Parathyroid adenoma (tissue), 2 donors: ENCODE results near the gene CYP2C9.
"Not testable (repeated sequence)": the region's sequence is repeated elsewhere in the genome, so short reads cannot be mapped to it uniquely, and the experiment has no call there.

Experiments
- H2AFZ ChIP-seq: fragments of 300-600 bp; sonication (generic); one replicate; pipeline ENCODE4 v1.7.0; 2017; ENCODE audit warnings: antibody characterized with exemption, mild to moderate bottlenecking
- H3K27ac ChIP-seq: fragments of 300-600 bp; sonication (generic); one replicate; pipeline ENCODE4 v1.7.0; 2017
- H3K27me3 ChIP-seq: fragments of 300-600 bp; sonication (generic); one replicate; pipeline ENCODE4 v1.7.0; 2017; ENCODE audit warnings: low read length; ENCODE audit not compliant: control insufficient read depth, insufficient read depth
- H3K36me3 ChIP-seq: fragments of 300-600 bp; sonication (generic); one replicate; pipeline ENCODE4 v1.7.0; 2017; ENCODE audit warnings: low read length; ENCODE audit not compliant: control insufficient read depth, insufficient read depth
- H3K4me1 ChIP-seq: fragments of 300-600 bp; sonication (generic); one replicate; pipeline ENCODE4 v1.7.0; 2017; ENCODE audit warnings: control low read depth
- H3K4me2 ChIP-seq: fragments of 300-600 bp; sonication (generic); one replicate; pipeline ENCODE4 v1.7.0; 2017; ENCODE audit warnings: low read length
- H3K4me3 ChIP-seq: fragments of 300-600 bp; sonication (generic); one replicate; pipeline ENCODE4 v1.7.0; 2017; ENCODE audit warnings: low read depth, low read length
- H3K79me2 ChIP-seq: fragments of 300-600 bp; sonication (generic); one replicate; pipeline ENCODE4 v1.7.0; 2017; ENCODE audit warnings: control low read depth
- H3K9ac ChIP-seq: fragments of 300-600 bp; sonication (generic); one replicate; pipeline ENCODE4 v1.7.0; 2017; ENCODE audit warnings: mild to moderate bottlenecking
- H3K9me3 ChIP-seq: fragments of 300-600 bp; sonication (generic); one replicate; pipeline ENCODE4 v1.7.0; 2017; ENCODE audit warnings: low read length; ENCODE audit not compliant: control insufficient read depth
- TF ChIP-seq, protein P1 (sequence below): fragments of 300-600 bp; sonication (generic); IDR thresholded peaks from one replicate; pipeline ENCODE4 v1.7.0; 2017; ENCODE audit warnings: antibody characterized with exemption, mild to moderate bottlenecking
- donor health status: primary hyperparathyroidism.

The CYP2C9 gene

DNA sequence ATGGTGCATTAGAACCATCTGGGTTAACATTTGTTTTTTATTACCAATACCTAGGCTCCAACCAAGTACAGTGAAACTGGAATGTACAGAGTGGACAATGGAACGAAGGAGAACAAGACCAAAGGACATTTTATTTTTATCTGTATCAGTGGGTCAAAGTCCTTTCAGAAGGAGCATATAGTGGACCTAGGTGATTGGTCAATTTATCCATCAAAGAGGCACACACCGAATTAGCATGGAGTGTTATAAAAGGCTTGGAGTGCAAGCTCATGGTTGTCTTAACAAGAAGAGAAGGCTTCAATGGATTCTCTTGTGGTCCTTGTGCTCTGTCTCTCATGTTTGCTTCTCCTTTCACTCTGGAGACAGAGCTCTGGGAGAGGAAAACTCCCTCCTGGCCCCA lies at the start of gene CYP2C9:
Gene CYP2C9 (plus strand): TSS at position 276 of the 400 bp plus-strand sequence. CDS start 25 bp downstream, at position 301.
- H3K27ac ChIP-seq = no peak within 1 kb of the TSS
- H3K27me3 ChIP-seq = no peaks in the 10 kb centered on the region
- TF ChIP-seq, protein P1, sequence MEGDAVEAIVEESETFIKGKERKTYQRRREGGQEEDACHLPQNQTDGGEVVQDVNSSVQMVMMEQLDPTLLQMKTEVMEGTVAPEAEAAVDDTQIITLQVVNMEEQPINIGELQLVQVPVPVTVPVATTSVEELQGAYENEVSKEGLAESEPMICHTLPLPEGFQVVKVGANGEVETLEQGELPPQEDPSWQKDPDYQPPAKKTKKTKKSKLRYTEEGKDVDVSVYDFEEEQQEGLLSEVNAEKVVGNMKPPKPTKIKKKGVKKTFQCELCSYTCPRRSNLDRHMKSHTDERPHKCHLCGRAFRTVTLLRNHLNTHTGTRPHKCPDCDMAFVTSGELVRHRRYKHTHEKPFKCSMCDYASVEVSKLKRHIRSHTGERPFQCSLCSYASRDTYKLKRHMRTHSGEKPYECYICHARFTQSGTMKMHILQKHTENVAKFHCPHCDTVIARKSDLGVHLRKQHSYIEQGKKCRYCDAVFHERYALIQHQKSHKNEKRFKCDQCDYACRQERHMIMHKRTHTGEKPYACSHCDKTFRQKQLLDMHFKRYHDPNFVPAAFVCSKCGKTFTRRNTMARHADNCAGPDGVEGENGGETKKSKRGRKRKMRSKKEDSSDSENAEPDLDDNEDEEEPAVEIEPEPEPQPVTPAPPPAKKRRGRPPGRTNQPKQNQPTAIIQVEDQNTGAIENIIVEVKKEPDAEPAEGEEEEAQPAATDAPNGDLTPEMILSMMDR = no peak
- H3K36me3 ChIP-seq = no peaks in the 10 kb centered on the region
- H3K4me1 ChIP-seq = no peaks in the 10 kb centered on the region
- H3K9ac ChIP-seq = no peak within 1 kb of the TSS
- no peak within 1 kb of the TSS for H3K4me3 ChIP-seq
- H3K79me2 ChIP-seq = no peaks in the 10 kb centered on the region
- H3K4me2 ChIP-seq = no peak within 1 kb of the TSS
- no peak within 1 kb of the TSS for H2AFZ ChIP-seq
- H3K9me3 ChIP-seq = no peaks in the 10 kb centered on the region

DNA sequence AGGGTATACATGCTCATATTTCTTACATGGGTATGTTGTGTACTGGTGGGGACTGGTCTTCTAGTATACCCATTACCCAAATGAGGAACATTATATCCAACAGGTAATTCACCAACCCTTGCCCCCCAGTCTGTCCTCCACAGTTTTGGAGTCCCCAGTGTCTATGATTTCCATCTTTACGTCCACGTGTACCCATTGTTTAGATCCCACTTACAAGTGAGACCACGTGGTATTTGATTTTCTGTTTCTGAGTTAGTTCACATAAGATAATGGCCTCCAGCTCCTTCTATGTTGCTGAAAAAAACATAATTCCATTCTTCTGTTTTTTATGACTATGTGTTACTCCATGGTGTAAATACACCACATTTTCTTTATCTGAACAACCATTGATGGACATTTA lies 49.3 kb upstream of the CYP2C9 start:
- Histone ChIP-seq H3K36me3 (no peaks in the 10 kb centered on the region), H3K4me1 (no peaks in the 10 kb centered on the region), H3K4me2 (no peak overlapping the region), H3K27me3 (no peaks in the 10 kb centered on the region), H3K79me2 (no peaks in the 10 kb centered on the region), H2AFZ (no peak overlapping the region), H3K9ac (no peak overlapping the region), H3K27ac (no peak overlapping the region), H3K9me3 (no peaks in the 10 kb centered on the region), H3K4me3 (no peak overlapping the region)
- TF ChIP-seq, protein P1 = no peak

DNA sequence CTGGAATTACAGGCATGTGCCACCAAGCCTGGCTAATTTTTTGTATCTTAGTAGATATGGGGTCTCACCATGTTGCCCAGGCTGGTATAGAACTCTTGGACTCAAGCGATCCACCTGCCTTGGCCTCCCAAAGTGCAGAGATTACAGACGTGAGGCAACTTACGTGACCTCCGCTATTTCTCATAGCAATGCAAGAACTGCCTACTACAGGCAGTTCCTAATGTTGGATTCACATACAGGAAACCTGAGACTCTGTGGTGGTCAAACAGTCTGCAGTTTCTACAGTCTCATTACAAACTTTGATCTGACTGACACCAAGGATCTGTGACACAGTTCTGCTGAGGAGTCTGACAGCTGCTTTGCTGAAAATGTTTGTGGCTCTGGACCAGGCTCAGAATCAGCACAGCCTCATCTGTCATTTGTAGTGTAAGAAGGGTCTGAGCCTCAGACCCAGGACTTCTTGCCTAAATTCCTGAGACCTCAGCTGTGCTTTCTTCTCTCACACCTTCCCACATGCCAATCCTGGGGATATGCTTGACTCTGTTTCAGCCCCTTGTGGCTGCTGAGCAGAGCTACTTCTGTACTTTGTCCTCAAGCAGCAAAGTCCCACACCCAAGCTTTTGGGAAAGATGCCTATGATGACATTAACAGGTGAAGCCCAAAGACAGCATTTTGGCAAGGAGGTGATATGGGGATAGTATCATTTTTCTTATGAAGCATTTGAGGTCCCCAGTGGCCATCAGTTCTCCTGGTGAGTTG lies 48.0 kb upstream of the CYP2C9 start:
- Histone ChIP-seq H3K79me2 (no peaks in the 10 kb centered on the region), H3K27ac (no peak overlapping the region), H3K36me3 (no peaks in the 10 kb centered on the region), H3K9me3 (no peaks in the 10 kb centered on the region), H3K4me2 (no peak overlapping the region), H2AFZ (no peak overlapping the region), H3K27me3 (no peaks in the 10 kb centered on the region), H3K4me1 (no peaks in the 10 kb centered on the region), H3K4me3 (no peak overlapping the region), H3K9ac (no peak overlapping the region)
- TF ChIP-seq, protein P1 = no peak

DNA sequence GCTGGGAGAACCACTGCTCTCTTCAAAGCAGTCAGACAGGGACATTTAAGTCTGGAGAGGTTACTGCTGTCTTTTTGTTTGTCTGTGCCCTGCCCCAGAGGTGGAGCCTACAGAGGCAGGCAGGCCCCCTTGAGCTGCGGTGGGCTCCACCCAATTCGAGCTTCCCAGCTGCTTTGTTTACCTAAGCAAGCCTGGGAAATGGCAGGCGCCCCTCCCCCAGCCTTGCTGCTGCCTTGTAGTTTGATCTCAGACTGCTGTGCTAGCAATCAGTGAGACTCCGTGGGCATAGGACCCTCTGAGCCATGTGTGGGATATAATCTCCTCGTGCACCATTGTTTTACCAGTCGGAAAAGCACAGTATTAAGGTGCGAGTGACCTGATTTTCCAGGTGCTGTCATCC lies 40.0 kb upstream of the CYP2C9 start:
- not testable (repeated sequence) for H3K4me3 ChIP-seq, H3K4me1 ChIP-seq, H3K27me3 ChIP-seq, H2AFZ ChIP-seq, H3K4me2 ChIP-seq, H3K27ac ChIP-seq, H3K9ac ChIP-seq, H3K79me2 ChIP-seq, H3K36me3 ChIP-seq, H3K9me3 ChIP-seq

DNA sequence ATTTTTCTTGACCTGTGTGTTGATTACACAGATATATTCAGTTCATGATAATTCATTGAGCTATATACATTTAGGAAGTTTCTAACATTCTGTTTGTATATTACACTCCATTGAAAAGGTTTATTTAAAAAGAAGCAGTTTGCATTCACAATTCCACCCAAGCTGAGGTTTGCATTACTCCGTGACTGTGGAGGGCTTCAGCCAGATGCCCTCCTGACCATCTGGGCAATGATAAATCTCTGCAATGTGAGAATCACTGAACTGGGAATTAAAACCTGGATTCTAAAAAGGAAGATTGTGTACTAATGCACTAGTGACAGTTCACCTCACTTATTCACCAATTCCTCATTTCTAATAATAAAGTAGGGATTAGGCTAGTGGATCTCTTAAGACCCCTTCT lies 36.4 kb upstream of the CYP2C9 start:
- Histone ChIP-seq H3K4me1 (no peaks in the 10 kb centered on the region), H3K4me2 (no peak overlapping the region), H3K27ac (no peak overlapping the region), H3K9me3 (no peaks in the 10 kb centered on the region), H2AFZ (no peak overlapping the region), H3K79me2 (no peaks in the 10 kb centered on the region), H3K36me3 (no peaks in the 10 kb centered on the region), H3K9ac (no peak overlapping the region), H3K4me3 (no peak overlapping the region), H3K27me3 (no peaks in the 10 kb centered on the region)
- TF ChIP-seq, protein P1 = no peak
